Caco-2 (cell line): Measurements from ENCODE around the gene FBXW10B. TPM values are rescaled to one million over a fixed set of nuclear protein-coding genes. Genes with fewer than 3 reads are reported as not detected.
"Not testable (repeated sequence)": the region's sequence is repeated elsewhere in the genome, so short reads cannot be mapped to it uniquely, and the experiment has no call there.

Experiments used
- BruUV-seq: library from RNA; stranded (reverse); fragments of 400-500 nt; replicated peaks from 2 replicates; lab custom pipeline; 2021; lab: Mats Ljungman, UMichigan
- CTCF ChIA-PET: fragments of 300-600 bp; sonication (Branson Sonifier 250); formaldehyde crosslinking; loops from one replicate; lab custom pipeline; 2022; ENCODE audit warnings: antibody characterized with exemption; lab: Charles Lee
- POLR2A ChIA-PET: fragments of 300-600 bp; sonication (Branson Sonifier 250); formaldehyde crosslinking; loops from one replicate; lab custom pipeline; 2022; ENCODE audit warnings: antibody characterized with exemption; lab: Charles Lee
- DNase-seq, 2 experiments: peaks; one replicate each; pipeline versions ENCODE4 v3.0.0 to v3.0.0-alpha.2; 2020 to 2022
- H3K27me3 ChIP-seq: replicated peaks from 2 replicates; pipeline ENCODE4 v1.6.0; 2011; ENCODE audit warnings: low read length; ENCODE audit not compliant: control insufficient read depth, insufficient read depth
- H3K36me3 ChIP-seq: 2 replicates; pipeline ENCODE4 v1.5.1; 2011; ENCODE audit warnings: low read length; ENCODE audit not compliant: control insufficient read depth, insufficient read depth
- H3K4me1 ChIP-seq: fragments of 250-450 bp; sonication (Bioruptor Pico); 2 replicates; pipeline ENCODE4 v1.5.1; 2020; ENCODE audit warnings: mild to moderate bottlenecking
- H3K4me3 ChIP-seq: 2 replicates; pipeline ENCODE4 v1.5.1; 2011; ENCODE audit warnings: low read depth, mild to moderate bottlenecking, control low read depth, low read length
- H3K9me3 ChIP-seq: fragments of 250-450 bp; sonication (Bioruptor Pico); 2 replicates; pipeline ENCODE4 v1.5.1; 2020; ENCODE audit warnings: mild to moderate bottlenecking, moderate library complexity
- H3K27ac Mint-ChIP-seq: one replicate; pipeline ENCODE4 v1.8.0; 2022; ENCODE audit warnings: mixed read lengths; ENCODE audit not compliant: unreplicated experiment
- H3K27me3 Mint-ChIP-seq: one replicate; pipeline ENCODE4 v1.8.0; 2022; ENCODE audit warnings: mixed read lengths; ENCODE audit not compliant: insufficient read depth, unreplicated experiment
- H3K36me3 Mint-ChIP-seq: one replicate; pipeline ENCODE4 v1.8.0; 2022; ENCODE audit warnings: mild to moderate bottlenecking, mixed read lengths; ENCODE audit not compliant: insufficient read depth, unreplicated experiment
- H3K4me1 Mint-ChIP-seq: one replicate; pipeline ENCODE4 v1.8.0; 2022; ENCODE audit warnings: low read depth, mixed read lengths; ENCODE audit not compliant: unreplicated experiment
- H3K4me3 Mint-ChIP-seq: one replicate; pipeline ENCODE4 v1.8.0; 2022; ENCODE audit warnings: mild to moderate bottlenecking, moderate library complexity, mixed read lengths; ENCODE audit not compliant: unreplicated experiment
- H3K9me3 Mint-ChIP-seq: one replicate; pipeline ENCODE4 v1.8.0; 2022; ENCODE audit warnings: mixed read lengths; ENCODE audit not compliant: unreplicated experiment
- intact Hi-C: fragments of 100-400 bp; cut with micrococcal nuclease; formaldehyde crosslinking; loops from one replicate; pipeline ENCODE4 v1.10.0; 2022; ENCODE audit not compliant: unreplicated experiment
- total RNA-seq: library from RNA; stranded (reverse); gene quantifications from 2 replicates; pipeline ENCODE4 v1.2.3, GENCODE V29; 2022
- TF ChIP-seq, protein P1 (sequence below), 2 experiments: fragments of 200-600 bp in 1 of 2; IDR thresholded peaks; 1 replicate in 1 of 2; 2 replicates in 1 of 2; pipeline versions ENCODE4 v1.5.1 to v1.8.0; 2011 to 2022; ENCODE audit warnings: antibody characterized with exemption in 1 of 2, control low read depth in 1 of 2, inconsistent platforms in 1 of 2, low read depth in 1 of 2, low read length in 1 of 2, mild to moderate bottlenecking in 1 of 2, moderate library complexity in 1 of 2; ENCODE audit not compliant: insufficient read depth in 1 of 2, severe bottlenecking in 1 of 2, unreplicated experiment in 1 of 2

Gene FBXW10B
- total RNA-seq, 1 experiment from 2014 or later: not detected

DNA sequence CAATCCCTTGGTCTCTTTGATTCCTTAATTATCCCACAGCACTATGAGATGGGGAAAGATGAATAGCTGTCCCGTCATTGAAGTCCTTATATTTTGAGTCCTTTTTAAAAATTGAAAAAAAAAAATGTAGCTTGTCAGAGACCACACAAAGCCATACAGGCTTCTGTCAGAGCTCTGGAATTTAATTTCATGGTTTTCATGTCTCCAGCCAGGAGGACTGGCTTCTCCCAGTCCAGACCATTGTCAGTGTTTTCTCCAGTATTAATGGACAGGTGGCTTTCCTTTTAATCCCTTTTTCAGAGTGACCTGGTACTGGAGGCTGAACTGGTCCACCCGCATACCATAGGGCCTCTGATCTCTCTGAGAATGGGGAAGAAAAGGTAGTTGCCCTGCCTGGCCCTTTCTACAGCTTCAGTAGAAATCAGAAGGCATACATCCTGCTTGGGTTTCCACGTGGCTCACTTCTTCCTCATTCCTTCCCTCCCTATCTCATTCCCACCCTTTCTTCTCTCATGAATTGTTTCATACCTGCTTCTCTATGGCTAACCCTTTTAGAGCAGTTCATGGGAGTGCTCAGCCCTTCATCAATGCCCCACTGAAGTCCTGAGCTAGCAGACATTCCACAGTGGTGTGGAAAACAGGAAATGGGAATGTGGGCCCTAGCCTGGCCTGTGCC, 35.5 kb upstream of the FBXW10B start:
- H3K36me3 ChIP-seq: no peaks in the 10 kb centered on the region
- Mint-ChIP-seq H3K4me3 (peak overlapping the region; percentile 16), H3K27me3 (no peaks in the 10 kb centered on the region), H3K9me3 (no peaks in the 10 kb centered on the region), H3K36me3 (peaks cover 6% of the 10 kb centered on the region), H3K27ac (peak overlapping the region; percentile 92), H3K4me1 (peaks cover 25% of the 10 kb centered on the region)
- peaks cover 50% of the 10 kb centered on the region for H3K4me1 ChIP-seq
- no peaks in the 10 kb centered on the region for H3K9me3 ChIP-seq
- ChIA-PET CTCF (no interaction called here), POLR2A (no interaction called here)
- no peaks in the 10 kb centered on the region for H3K27me3 ChIP-seq
- no TSS peak for BruUV-seq
- no peak overlapping the region for H3K4me3 ChIP-seq
- peak; percentile 67 to 75 for DNase-seq
- intact Hi-C loops: loop anchor here (5.0 kb wide), 1 partner anchor 42 kb away; the partner anchor contains the start of gene ZNF286A
- TF ChIP-seq, protein P1, sequence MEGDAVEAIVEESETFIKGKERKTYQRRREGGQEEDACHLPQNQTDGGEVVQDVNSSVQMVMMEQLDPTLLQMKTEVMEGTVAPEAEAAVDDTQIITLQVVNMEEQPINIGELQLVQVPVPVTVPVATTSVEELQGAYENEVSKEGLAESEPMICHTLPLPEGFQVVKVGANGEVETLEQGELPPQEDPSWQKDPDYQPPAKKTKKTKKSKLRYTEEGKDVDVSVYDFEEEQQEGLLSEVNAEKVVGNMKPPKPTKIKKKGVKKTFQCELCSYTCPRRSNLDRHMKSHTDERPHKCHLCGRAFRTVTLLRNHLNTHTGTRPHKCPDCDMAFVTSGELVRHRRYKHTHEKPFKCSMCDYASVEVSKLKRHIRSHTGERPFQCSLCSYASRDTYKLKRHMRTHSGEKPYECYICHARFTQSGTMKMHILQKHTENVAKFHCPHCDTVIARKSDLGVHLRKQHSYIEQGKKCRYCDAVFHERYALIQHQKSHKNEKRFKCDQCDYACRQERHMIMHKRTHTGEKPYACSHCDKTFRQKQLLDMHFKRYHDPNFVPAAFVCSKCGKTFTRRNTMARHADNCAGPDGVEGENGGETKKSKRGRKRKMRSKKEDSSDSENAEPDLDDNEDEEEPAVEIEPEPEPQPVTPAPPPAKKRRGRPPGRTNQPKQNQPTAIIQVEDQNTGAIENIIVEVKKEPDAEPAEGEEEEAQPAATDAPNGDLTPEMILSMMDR (IDR thresholded peaks at IDR 0.05; ENCODE audit: insufficient read depth in 1 of 2, low read depth in 1 of 2, low read length in 1 of 2, severe bottlenecking in 1 of 2, unreplicated experiment in 1 of 2): no peak

DNA sequence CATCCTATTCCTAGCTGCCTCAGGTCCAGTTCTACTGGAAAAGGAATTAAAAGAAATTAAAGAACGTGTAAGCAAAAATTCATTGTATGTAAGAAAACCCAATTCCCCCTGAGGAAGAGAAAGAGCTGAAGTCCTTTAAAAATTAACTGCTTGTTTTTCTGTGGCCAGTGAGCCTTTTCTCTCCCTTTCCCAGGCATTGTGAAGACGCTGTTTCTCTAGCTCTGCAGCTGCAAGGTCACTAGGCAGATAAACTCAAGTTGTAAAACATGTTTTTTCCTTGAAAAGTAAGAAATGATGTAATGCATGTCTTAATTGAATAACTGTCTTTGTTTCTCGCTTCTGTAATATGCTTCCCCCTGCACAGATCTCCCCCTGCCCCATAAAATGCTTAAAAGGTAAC, 34.9 kb upstream of the FBXW10B start:
- H3K4me1 ChIP-seq: peaks cover 43% of the 10 kb centered on the region
- H3K4me3 Mint-ChIP-seq: peak overlapping the region; percentile 16
- CTCF ChIA-PET, DNase-seq, BruUV-seq, H3K4me3 ChIP-seq, H3K36me3 Mint-ChIP-seq, H3K9me3 ChIP-seq, H3K27me3 Mint-ChIP-seq, intact Hi-C loops, H3K27me3 ChIP-seq, H3K36me3 ChIP-seq, H3K9me3 Mint-ChIP-seq: not testable (repeated sequence)
- peak overlapping the region; percentile 92 for H3K27ac Mint-ChIP-seq
- POLR2A ChIA-PET: interaction anchor here (0.7 kb wide), 1 partner anchor 45 kb away, joined by 3 read pairs; no protein-coding TSS in a partner anchor
- H3K4me1 Mint-ChIP-seq: peaks cover 25% of the 10 kb centered on the region

DNA sequence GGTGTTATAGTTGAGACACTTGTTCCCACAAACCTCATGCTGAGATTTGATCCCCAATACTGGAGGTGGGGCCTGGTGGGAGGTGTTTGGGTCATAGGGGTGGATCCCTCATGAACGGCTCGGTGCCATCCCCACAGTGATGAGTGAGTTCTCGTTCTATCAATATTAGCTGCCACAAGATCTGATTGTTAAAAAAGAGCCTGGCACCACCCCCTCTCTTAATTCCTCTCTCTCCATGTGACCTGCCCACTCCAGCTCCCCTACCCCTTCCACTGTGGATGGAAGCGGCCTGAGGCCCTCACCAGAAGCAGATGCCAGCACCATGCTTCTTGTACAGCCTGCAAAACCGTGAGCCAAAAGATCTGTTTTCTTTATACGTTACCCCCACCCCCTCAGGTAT, 33.5 kb upstream of the FBXW10B start:
- H3K27me3 ChIP-seq: no peaks in the 10 kb centered on the region
- H3K27me3 Mint-ChIP-seq: no peaks in the 10 kb centered on the region
- H3K4me3 Mint-ChIP-seq: peak overlapping the region; percentile 27
- POLR2A ChIA-PET: no interaction called here
- CTCF ChIA-PET: no interaction called here
- H3K36me3 Mint-ChIP-seq: peaks cover 6% of the 10 kb centered on the region
- no TSS peak for BruUV-seq
- no peak overlapping the region for H3K27ac Mint-ChIP-seq
- no peaks in the 10 kb centered on the region for H3K9me3 ChIP-seq
- H3K9me3 Mint-ChIP-seq: no peaks in the 10 kb centered on the region
- H3K4me1 ChIP-seq: peaks cover 29% of the 10 kb centered on the region
- TF ChIP-seq, protein P1 (IDR thresholded peaks at IDR 0.05; ENCODE audit: insufficient read depth in 1 of 2, low read depth in 1 of 2, low read length in 1 of 2, severe bottlenecking in 1 of 2, unreplicated experiment in 1 of 2): no peak
- peaks cover 25% of the 10 kb centered on the region for H3K4me1 Mint-ChIP-seq
- no peaks in the 10 kb centered on the region for H3K36me3 ChIP-seq
- DNase-seq: no peak
- H3K4me3 ChIP-seq: no peak overlapping the region
- intact Hi-C loops: no loop called here
